GM18499 (cell line): ENCODE results near the gene SCGB1D1.

Source experiments
- ATAC-seq: cut with Tn5 transposase; IDR thresholded peaks from one replicate; pipeline ENCODE4 v1.9.1; 2021; ENCODE audit warnings: moderate number of reproducible peaks; ENCODE audit not compliant: insufficient read depth, unreplicated experiment

SCGB1D1 gene

GRCh38 chr11:62217191-62217748 is 27.3 kb downstream of the SCGB1D1 start:
- no peak for ATAC-seq

DNA sequence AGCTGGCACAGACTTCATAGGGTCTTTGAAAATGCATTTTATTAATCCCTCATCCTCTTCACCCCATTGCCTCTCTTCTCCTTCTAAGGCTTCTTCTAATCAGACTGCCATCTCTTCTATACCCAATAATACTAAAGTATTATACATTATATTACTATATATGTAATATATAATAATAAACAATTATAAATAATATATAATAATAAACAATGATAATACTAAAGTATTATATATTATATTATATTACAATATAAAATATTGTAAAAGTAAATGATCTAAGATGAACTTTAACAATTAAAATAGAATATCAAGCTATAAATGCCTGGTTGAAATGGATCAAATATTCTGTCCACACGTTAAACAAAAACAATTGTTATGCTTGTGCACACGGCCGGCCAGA is 31.5 kb downstream of the SCGB1D1 start:
- ATAC-seq: no peak

GRCh38 chr11:62223095-62223494 is 33.1 kb downstream of the SCGB1D1 start:
- ATAC-seq: no peak

GRCh38 chr11:62233730-62234129 is 43.7 kb downstream of the SCGB1D1 start:
- no peak for ATAC-seq

GRCh38 chr11:62236187-62236586 is 46.2 kb downstream of the SCGB1D1 start:
- no peak for ATAC-seq

GRCh38 chr11:62237499-62237898 is 47.5 kb downstream of the SCGB1D1 start:
- no peak for ATAC-seq

DNA sequence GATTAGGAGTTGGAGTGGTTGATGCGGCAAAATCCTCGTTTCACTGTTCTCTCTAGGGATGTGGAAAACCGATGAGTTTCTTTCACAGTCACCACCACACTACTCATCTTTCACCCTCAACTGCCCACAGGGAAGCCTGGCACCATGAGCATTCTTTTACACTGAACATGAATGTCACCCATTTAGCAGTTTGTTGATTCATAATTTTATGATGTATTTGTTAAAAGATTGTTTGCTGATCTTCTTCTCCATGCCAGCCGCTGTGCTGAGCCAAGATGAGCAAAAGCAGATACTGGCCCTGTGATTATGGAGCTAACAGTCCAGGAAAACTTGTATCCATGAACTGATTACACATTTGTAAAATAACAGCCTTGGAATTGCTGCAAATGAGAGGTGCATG is 48.1 kb downstream of the SCGB1D1 start:
- no peak for ATAC-seq

- no peak for ATAC-seq
These were observed 51.1 kb downstream of the SCGB1D1 start for GRCh38 chr11:62241095-62241494.

GRCh38 chr11:62242021-62242420 is 52.0 kb downstream of the SCGB1D1 start, which contains the start of gene SCGB1D2:
TSS of gene SCGB1D2 (plus strand) at chr11:62242239. CDS start at chr11:62242308, 69 bp downstream.
- ATAC-seq: no peak
